Natural killer cell (primary cell): Measurements from ENCODE around the gene TMEM88. TPM values are rescaled to one million over a fixed set of nuclear protein-coding genes. Genes with fewer than 3 reads are reported as not detected.

Experiments used
- ATAC-seq, 3 donors: fragments of 150-1000 bp in 2 of 3; fragments of 200-7000 bp in 1 of 3; cut with Tn5 transposase; 1 replicate in 1 of 3; 2 replicates in 2 of 3; pipeline ENCODE4 v1.10.0; 2021; ENCODE audit warnings: mild to moderate bottlenecking in 2 of 3, moderate library complexity in 2 of 3
- DNase-seq, 2 donors: peaks; one replicate each; pipeline versions ENCODE4 v3.0.0 to v3.0.0-alpha.2; 2013 to 2021; ENCODE audit warnings: mixed read lengths in 1 of 2
- H3K27ac ChIP-seq: one replicate; pipeline ENCODE4 v1.5.1; 2013; ENCODE audit warnings: mild to moderate bottlenecking, low read length
- H3K27me3 ChIP-seq: one replicate; pipeline ENCODE4 v1.6.1; 2013; ENCODE audit warnings: low read length; ENCODE audit not compliant: control insufficient read depth, insufficient read depth
- H3K36me3 ChIP-seq: one replicate; pipeline ENCODE4 v1.6.1; 2013; ENCODE audit warnings: low read length; ENCODE audit not compliant: control insufficient read depth, insufficient read depth
- H3K4me1 ChIP-seq: one replicate; pipeline ENCODE4 v1.6.1; 2013; ENCODE audit warnings: low read length; ENCODE audit not compliant: control insufficient read depth, insufficient read depth
- H3K4me3 ChIP-seq: one replicate; pipeline ENCODE4 v1.5.1; 2013; ENCODE audit warnings: low read length
- H3K9me3 ChIP-seq: one replicate; pipeline ENCODE4 v1.6.1; 2013; ENCODE audit warnings: low read length; ENCODE audit not compliant: control insufficient read depth, insufficient read depth
- H3K27ac Mint-ChIP-seq, 2 donors: one replicate each; pipeline ENCODE4 v1.8.0; 2022; ENCODE audit warnings: mild to moderate bottlenecking in 2 of 2, mixed read lengths in 2 of 2, moderate library complexity in 1 of 2
- H3K27me3 Mint-ChIP-seq, 2 donors: one replicate each; pipeline ENCODE4 v1.8.0; 2022; ENCODE audit warnings: low read depth in 2 of 2, mixed read lengths in 2 of 2
- H3K36me3 Mint-ChIP-seq: one replicate; pipeline ENCODE4 v1.8.0; 2022; ENCODE audit warnings: mixed read lengths
- H3K4me1 Mint-ChIP-seq, 2 donors: one replicate each; pipeline ENCODE4 v1.8.0; 2022; ENCODE audit warnings: mixed read lengths in 2 of 2
- H3K4me3 Mint-ChIP-seq: one replicate; pipeline ENCODE4 v1.8.0; 2022; ENCODE audit warnings: mild to moderate bottlenecking, moderate library complexity, mixed read lengths
- H3K9me3 Mint-ChIP-seq, 2 donors: one replicate each; pipeline ENCODE4 v1.8.0; 2022; ENCODE audit warnings: mixed read lengths in 2 of 2
- CTCF ChIP-seq: fragments of 200-600 bp; IDR thresholded peaks from one replicate; pipeline ENCODE4 v1.8.0; 2022; ENCODE audit warnings: antibody characterized with exemption
- WGBS: methylation state at CpG from one replicate; pipeline ENCODE4 v1.1.7; 2013; ENCODE audit warnings: missing lambda C conversion rate; ENCODE audit not compliant: insufficient coverage; 5-methylcytosine and 5-hydroxymethylcytosine counted together
- intact Hi-C: fragments of 100-400 bp; cut with micrococcal nuclease; formaldehyde crosslinking; loops from one replicate; pipeline ENCODE4 v1.14.2; 2022
- total RNA-seq, 4 donors: library from RNA; stranded (reverse); fragments of 120-200 nt in 1 of 4; gene quantifications; one replicate each; pipeline versions ENCODE4 v1.2.3 to v1.2.4, GENCODE V29; 2013 to 2022

Gene TMEM88
- total RNA-seq, 3 donors from 2014 or later (not counting 1 experiment from before 2014, with no cell fraction given) = 12.7 to 45.5 (median 27.6) TPM

- H3K27me3 Mint-ChIP-seq = no peaks in the 10 kb centered on the region
- Histone ChIP-seq H3K27me3 (no peaks in the 10 kb centered on the region), H3K4me1 (no peaks in the 10 kb centered on the region), H3K4me3 (no peak overlapping the region), H3K9me3 (no peaks in the 10 kb centered on the region), H3K36me3 (peaks cover 78% of the 10 kb centered on the region), H3K27ac (no peak overlapping the region)
- no peak overlapping the region for H3K4me3 Mint-ChIP-seq
- intact Hi-C loops = no loop called here
- WGBS = 98% methylated on average over 13 of the region's 13 CpGs
- no peak for TF ChIP-seq CTCF
- peaks cover 0 to 25% of the 10 kb centered on the region in 2 donors for H3K4me1 Mint-ChIP-seq
- peak overlapping the region in 1 of 2 donors; percentile 42 for H3K27ac Mint-ChIP-seq
- no peaks in the 10 kb centered on the region for H3K9me3 Mint-ChIP-seq
- ATAC-seq (no peak), DNase-seq (no peak)
- H3K36me3 Mint-ChIP-seq = peaks cover 51% of the 10 kb centered on the region
Measured at GRCh38 chr17:7897090-7897489, 42.2 kb downstream of the TMEM88 start.

GRCh38 chr17:7897773-7898172 is 42.9 kb downstream of the TMEM88 start:
- no peaks in the 10 kb centered on the region for H3K27me3 ChIP-seq
- H3K36me3 ChIP-seq = peaks cover 82% of the 10 kb centered on the region
- no peak for TF ChIP-seq CTCF
- peak; percentile 49 to 86 (median 68) for ATAC-seq
- no peaks in the 10 kb centered on the region for H3K4me1 ChIP-seq
- H3K36me3 Mint-ChIP-seq = peaks cover 51% of the 10 kb centered on the region
- H3K9me3 Mint-ChIP-seq = no peaks in the 10 kb centered on the region
- H3K27ac ChIP-seq = no peak overlapping the region
- no peak overlapping the region for H3K4me3 Mint-ChIP-seq
- H3K4me1 Mint-ChIP-seq = peaks cover 0 to 25% of the 10 kb centered on the region in 2 donors
- H3K27ac Mint-ChIP-seq = peak overlapping the region; percentile 4 to 27
- DNase-seq = peak in 1 of 2 donors; percentile 60
- H3K27me3 Mint-ChIP-seq = no peaks in the 10 kb centered on the region
- no peaks in the 10 kb centered on the region for H3K9me3 ChIP-seq
- WGBS = 85% methylated on average over 4 of the region's 6 CpGs
- intact Hi-C loops = no loop called here
- no peak overlapping the region for H3K4me3 ChIP-seq

- no peaks in the 10 kb centered on the region for H3K9me3 ChIP-seq
- WGBS = 97% methylated on average over 22 of the region's 22 CpGs
- H3K4me3 ChIP-seq = no peak overlapping the region
- peaks cover 0 to 6% of the 10 kb centered on the region in 2 donors for H3K4me1 Mint-ChIP-seq
- peaks cover 94% of the 10 kb centered on the region for H3K36me3 ChIP-seq
- no peaks in the 10 kb centered on the region for H3K4me1 ChIP-seq
- intact Hi-C loops = no loop called here
- H3K27me3 ChIP-seq = no peaks in the 10 kb centered on the region
- ATAC-seq = no peak
- H3K9me3 Mint-ChIP-seq = no peaks in the 10 kb centered on the region
- H3K27ac ChIP-seq = no peak overlapping the region
- H3K27ac Mint-ChIP-seq = no peak overlapping the region
- peaks cover 45% of the 10 kb centered on the region for H3K36me3 Mint-ChIP-seq
- TF ChIP-seq CTCF = no peak
- no peaks in the 10 kb centered on the region for H3K27me3 Mint-ChIP-seq
- no peak overlapping the region for H3K4me3 Mint-ChIP-seq
- no peak for DNase-seq
Measured at GRCh38 chr17:7903154-7904103, 48.6 kb downstream of the TMEM88 start.

Other genes with a start within 250 kb of the TMEM88 start
- gene FXR2, start 240.2 kb upstream of the TMEM88 start, total RNA-seq = 10 to 100 TPM; 23.7 to 40.2 (median 29.5) TPM
- 10 to 100 TPM; 63.0 to 71.6 (median 70.1) TPM for gene SAT2, start 227.2 kb upstream of the TMEM88 start, total RNA-seq
- gene SHBG, start 224.9 kb upstream of the TMEM88 start, total RNA-seq = not detected
- under 1 TPM in 2 of 3 donors, not detected in 1; 0.18 to 0.19 TPM for gene ATP1B2, start 204.1 kb upstream of the TMEM88 start, total RNA-seq
- 10 to 100 TPM; 56.5 to 65.5 (median 62.0) TPM for gene TP53, start 167.6 kb upstream of the TMEM88 start, total RNA-seq
- 10 to 100 TPM in 2 of 3 donors, 1 to 10 TPM in 1; 9.9 to 12.8 (median 12.0) TPM for gene WRAP53, start 166.6 kb upstream of the TMEM88 start, total RNA-seq
- gene EFNB3, start 149.9 kb upstream of the TMEM88 start, total RNA-seq = not detected
- gene DNAH2, start 137.3 kb upstream of the TMEM88 start, total RNA-seq = under 1 TPM in 2 of 3 donors, not detected in 1; 0.05 to 0.07 TPM
- 100 to 1,000 TPM; 104 to 165 (median 149) TPM for gene KDM6B, start 20.8 kb upstream of the TMEM88 start, total RNA-seq
- gene NAA38, start 2.5 kb downstream of the TMEM88 start, total RNA-seq = 10 to 100 TPM; 35.9 to 40.3 (median 37.3) TPM
- gene CYB5D1, start 2.9 kb downstream of the TMEM88 start, total RNA-seq = 10 to 100 TPM; 11.0 to 18.3 (median 11.5) TPM
- 100 to 1,000 TPM; 215 to 275 (median 218) TPM for gene CHD3, start 33.7 kb downstream of the TMEM88 start, total RNA-seq
- 1 to 10 TPM; 3.6 to 5.9 (median 4.7) TPM for gene RNF227, start 61.2 kb downstream of the TMEM88 start, total RNA-seq
- 10 to 100 TPM in 1 of 3 donors, 1 to 10 TPM in 2; 7.9 to 11.7 (median 9.3) TPM for gene KCNAB3, start 74.8 kb downstream of the TMEM88 start, total RNA-seq
- 100 to 1,000 TPM; 122 to 144 (median 135) TPM for gene TRAPPC1, start 76.9 kb downstream of the TMEM88 start, total RNA-seq
- 10 to 100 TPM; 36.3 to 49.8 (median 45.2) TPM for gene CNTROB, start 77.1 kb downstream of the TMEM88 start, total RNA-seq
- not detected for gene GUCY2D, start 147.5 kb downstream of the TMEM88 start, total RNA-seq
- not detected for gene ALOX15B, start 184.0 kb downstream of the TMEM88 start, total RNA-seq
- gene ALOX12B, start 232.7 kb downstream of the TMEM88 start, total RNA-seq = under 1 TPM; 0.29 to 0.58 (median 0.56) TPM